HepG2 (cell line): ENCODE measurements around the gene PLOD3.

Source experiments
- CTCF ChIP-seq: sonication (generic); formaldehyde crosslinking; IDR thresholded peaks from 2 replicates; pipeline ENCODE4 v1.5.0; 2020; ENCODE audit warnings: mild to moderate bottlenecking, missing genetic modification reagents, moderate library complexity
- IRF9 ChIP-seq: sonication (generic); formaldehyde crosslinking; IDR thresholded peaks from 2 replicates; pipeline ENCODE4 v1.8.0; 2022; ENCODE audit warnings: missing genetic modification reagents, mild to moderate bottlenecking, borderline replicate concordance
- ZNF609 ChIP-seq: sonication (generic); formaldehyde crosslinking; IDR thresholded peaks from 2 replicates; pipeline ENCODE4 v1.4.0; 2020; ENCODE audit warnings: mild to moderate bottlenecking, missing genetic modification reagents, borderline replicate concordance
- ZXDC ChIP-seq: sonication (generic); formaldehyde crosslinking; IDR thresholded peaks from 2 replicates; pipeline ENCODE4 v1.5.0; 2020; ENCODE audit warnings: mild to moderate bottlenecking, missing genetic modification reagents

- TF ChIP-seq ZXDC (no peak), ZNF609 (CRISPR knock-in tag) (no peak), IRF9 (CRISPR knock-in tag) (no peak), CTCF (CRISPR knock-in tag) (no peak)
These were observed 30.4 kb downstream of the PLOD3 start for GRCh38 chr7:101186844-101187428.
